Measurements from ENCODE around the gene C11orf54. TPM values are rescaled to one million over a fixed set of nuclear protein-coding genes. Genes with fewer than 3 reads are reported as not detected.

Gene C11orf54
- total and polyA plus RNA-seq, 10 of the 15 experiments (the other 5 are each of a cell fraction or from before 2014, with no cell fraction given), result 15.1 to 32.3 (median 26.8) TPM

GRCh38 chr11:93765551-93765950 is 24.1 kb downstream of the C11orf54 start:
- in situ Hi-C loops (cut with MboI), result no loop called here
- Histone ChIP-seq H4K20me1 (ENCODE audit: control insufficient read depth, insufficient read depth) (no peaks in the 10 kb centered on the region), H3K4me1 (ENCODE audit: control insufficient read depth, insufficient read depth, low read length) (no peaks in the 10 kb centered on the region), H3K4me2 (ENCODE audit: control insufficient read depth, insufficient read depth) (no peak overlapping the region), H3K9ac (ENCODE audit: control insufficient read depth, insufficient read depth, low read length) (no peak overlapping the region), H3K4me3 (no peak overlapping the region), H3K9me3 (replicated peaks; ENCODE audit: control insufficient read depth, insufficient read depth, low read length) (peaks cover 4% of the 10 kb centered on the region; the same call in 2 of the 3 replicates), H3K27me3 (replicated peaks in 1 of 2; ENCODE audit: control insufficient read depth in 2 of 2, insufficient read depth in 2 of 2, low read length in 1 of 2) (no peaks in the 10 kb centered on the region), H3K27ac (ENCODE audit: control insufficient read depth, insufficient read depth) (no peak overlapping the region), H3K79me2 (ENCODE audit: control insufficient read depth, insufficient read depth, low read length) (no peaks in the 10 kb centered on the region), H3K36me3 (ENCODE audit: control insufficient read depth in 2 of 2, insufficient read depth in 2 of 2, low read length in 1 of 2) (peaks cover 0 to 5% of the 10 kb centered on the region in 2 experiments; a peak in 2 of 4 replicates), H2AFZ (ENCODE audit: control insufficient read depth, low read depth, low read length) (no peak overlapping the region)
- DNase-seq (ENCODE audit: low read depth, low spot score), result no peak
- TF ChIP-seq CREB1 (IDR thresholded peaks at IDR 0.05; ENCODE audit: low read depth) (no peak), POLR2AphosphoS2 (IDR thresholded peaks at IDR 0.05; ENCODE audit: low read depth, low read length) (no peak), IRF3 (IDR thresholded peaks at IDR 0.05) (no peak), JUND (IDR thresholded peaks at IDR 0.05; ENCODE audit: low read depth, low read length) (no peak), WRNIP1 (IDR thresholded peaks at IDR 0.05; ENCODE audit: borderline replicate concordance, low read depth, low read length) (no peak), MTA3 (IDR thresholded peaks at IDR 0.05; ENCODE audit: borderline replicate concordance, low read length) (no peak), EED (IDR thresholded peaks at IDR 0.05; ENCODE audit: low read depth) (no peak), ZNF274 (IDR thresholded peaks at IDR 0.05; ENCODE audit: insufficient read depth, insufficient read length) (no peak), ATF7 (IDR thresholded peaks at IDR 0.05; ENCODE audit: low read depth) (no peak), ETV6 (conservative IDR thresholded peaks at IDR 0.05 in 1 of 2, IDR thresholded peaks at IDR 0.05 in 1 of 2; ENCODE audit: borderline replicate concordance in 1 of 2, low read depth in 1 of 2) (no peak), SP1 (IDR thresholded peaks at IDR 0.05; ENCODE audit: low read depth, low read length) (no peak), NFXL1 (IDR thresholded peaks at IDR 0.05; ENCODE audit: borderline replicate concordance) (no peak), PML (IDR thresholded peaks at IDR 0.05; ENCODE audit: low read length) (no peak), IKZF2 (IDR thresholded peaks at IDR 0.05) (no peak), USF1 (IDR thresholded peaks at IDR 0.05; ENCODE audit: borderline replicate concordance, extremely low read length, insufficient read depth, low read depth, low read length) (no peak), CTCF (IDR thresholded peaks at IDR 0.05 in 2 of 3, conservative IDR thresholded peaks at IDR 0.05 in 1 of 3; ENCODE audit: control insufficient read depth in 2 of 3, extremely low read depth in 1 of 3, insufficient read depth in 1 of 3, low read depth in 3 of 3, low read length in 3 of 3) (no peak), ZBTB40 (IDR thresholded peaks at IDR 0.05; ENCODE audit: borderline replicate concordance) (no peak), TBL1XR1 (IDR thresholded peaks at IDR 0.05; ENCODE audit: low read depth, low read length) (no peak)
- no peak for FAIRE-seq
- no TSS peak for BruUV-seq (replicated peaks)
- ChIA-PET RAD21 (ENCODE audit: unreplicated experiment) (interaction anchor here (1.6 kb wide), 1 partner anchor 24 kb away, joined by 6 read pairs; the partner anchor contains the start of genes C11orf54 and TAF1D), CTCF (interaction anchor here (1.4 kb wide), 1 partner anchor 11 kb away, joined by 3 read pairs; no protein-coding TSS in a partner anchor), POLR2A (no interaction called here), SMC1A (ENCODE audit: uncharacterized antibody, unreplicated experiment) (no interaction called here)
- intact Hi-C loops (cut with micrococcal nuclease; ENCODE audit: unreplicated experiment), result no loop called here
- WGBS (ENCODE audit: insufficient coverage, insufficient replicate concordance, low lambda C conversion rate, missing lambda C conversion rate), result 44% methylated on average over 2 of the region's 2 CpGs
- no peak for ATAC-seq
